Lower lobe of right lung (tissue), 2 donors: ENCODE measurements around the gene NECAB2. TPM values are rescaled to one million over a fixed set of nuclear protein-coding genes. Genes with fewer than 3 reads are reported as not detected.

Source experiments
- ATAC-seq, 2 donors: fragments of 200-7000 bp; cut with Tn5 transposase; one replicate each; pipeline ENCODE4 v1.9.1; 2020 to 2022; ENCODE audit warnings: mild to moderate bottlenecking in 2 of 2, moderate library complexity in 2 of 2
- DNase-seq: peaks from one replicate; pipeline ENCODE4 v3.0.0-alpha.2; 2020
- H3K27ac ChIP-seq: fragments of 200-600 bp; one replicate; pipeline ENCODE4 v1.8.0; 2022
- H3K27me3 ChIP-seq: fragments of 200-600 bp; one replicate; pipeline ENCODE4 v1.8.0; 2022; ENCODE audit warnings: low read depth
- H3K36me3 ChIP-seq: fragments of 200-600 bp; one replicate; pipeline ENCODE4 v1.8.0; 2022; ENCODE audit warnings: mild to moderate bottlenecking
- H3K4me1 ChIP-seq: fragments of 200-600 bp; one replicate; pipeline ENCODE4 v1.8.0; 2022
- H3K4me3 ChIP-seq: fragments of 200-600 bp; one replicate; pipeline ENCODE4 v1.8.0; 2022; ENCODE audit warnings: mild to moderate bottlenecking
- H3K9me3 ChIP-seq: fragments of 200-600 bp; one replicate; pipeline ENCODE4 v1.8.0; 2022
- intact Hi-C: fragments of 100-400 bp; cut with DNase I; formaldehyde crosslinking; loops from one replicate; pipeline ENCODE4 v1.11.0; 2022
- total RNA-seq: library from RNA; stranded (reverse); fragmentation: NEBNext Ultra II Directional; extraction: Animal tissue kit (Norgen Biotek cat#: 25700); gene quantifications from one replicate; pipeline ENCODE4 v1.2.1, GENCODE V29; 2021
- TF ChIP-seq, protein P1 (sequence below): fragments of 200-600 bp; IDR thresholded peaks from one replicate; pipeline ENCODE4 v1.8.0; 2022; ENCODE audit warnings: antibody characterized with exemption, mild to moderate bottlenecking
- donor health status: DM: no; HTN: yes; CAD: no; lungs with severe emphysema.

NECAB2 gene
- total RNA-seq, 1 donor from 2014 or later = 0.44 TPM

DNA sequence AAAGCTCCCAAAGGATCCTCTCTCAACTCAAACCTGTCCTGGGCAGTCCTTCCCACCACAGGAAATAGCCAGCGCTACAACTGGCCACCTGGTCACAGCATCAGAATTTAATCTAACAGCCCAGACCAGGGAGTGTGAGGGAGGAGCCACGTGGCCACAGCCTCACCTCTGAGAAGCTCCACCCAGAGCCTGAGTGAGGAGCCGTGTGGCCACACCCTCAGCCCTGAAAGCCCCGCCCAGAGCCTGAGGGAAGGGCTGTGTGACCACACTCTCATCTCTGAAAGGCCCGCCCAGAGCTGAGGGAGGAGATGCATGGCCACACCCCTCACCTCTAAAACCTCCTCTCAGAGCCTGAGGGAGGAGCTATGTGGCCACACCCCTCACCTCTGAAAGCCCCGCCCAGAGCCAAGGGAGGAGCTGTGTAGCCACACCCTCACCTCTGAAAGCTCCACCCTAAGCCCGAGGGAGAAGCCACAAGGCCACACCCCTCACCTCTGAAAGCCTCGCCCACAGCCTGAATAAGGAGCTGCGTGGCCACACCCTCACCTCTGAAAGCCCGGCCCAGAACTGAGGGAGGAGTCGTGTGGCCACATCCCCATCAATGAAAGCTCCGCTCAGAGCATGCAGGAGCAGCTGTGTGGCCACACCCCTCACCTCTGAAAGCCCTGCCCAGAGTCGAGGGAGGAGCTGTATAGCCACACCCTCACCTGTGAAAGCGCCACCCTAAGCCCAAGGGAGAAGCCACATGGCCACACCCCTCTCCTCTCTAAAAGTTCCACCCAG, 45.9 kb downstream of the NECAB2 start:
- peak; percentile 87 for DNase-seq

DNA sequence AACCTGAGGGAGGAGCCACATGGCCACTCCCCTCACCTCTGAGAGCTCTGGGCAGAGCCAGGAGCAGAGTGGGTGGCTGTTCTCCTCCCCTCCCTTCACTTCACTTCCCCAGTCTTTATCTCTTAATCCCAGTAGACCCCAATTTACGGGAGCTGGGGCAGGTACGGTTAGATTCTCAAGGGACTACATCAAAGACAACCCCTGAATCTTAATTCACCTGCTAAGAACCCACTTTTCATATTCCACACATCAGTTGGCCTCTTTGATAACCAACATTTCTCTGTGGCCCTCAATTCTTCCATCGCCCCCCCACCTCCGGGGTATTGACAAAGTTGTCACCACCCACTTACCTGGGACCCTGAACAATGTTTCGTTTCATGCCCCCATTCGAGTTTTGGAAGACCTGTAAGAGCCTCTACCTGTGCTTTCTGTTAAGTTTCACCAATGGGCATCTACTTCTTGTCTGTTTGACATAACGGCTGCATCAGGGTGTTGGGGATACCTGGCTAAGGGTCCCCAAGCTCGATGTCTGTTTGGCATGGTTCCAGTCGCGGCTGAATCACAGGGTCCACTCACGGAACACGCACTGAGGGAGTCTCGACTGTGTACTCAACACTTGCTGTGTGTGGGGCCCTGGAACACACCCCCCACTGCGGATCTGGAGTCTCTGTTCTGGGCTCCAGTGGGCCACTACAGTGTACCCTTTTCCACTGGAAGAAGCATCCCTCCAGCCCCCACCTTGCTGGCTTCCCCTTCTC, 46.7 kb downstream of the NECAB2 start:
- Histone ChIP-seq H3K27me3 (no peaks in the 10 kb centered on the region), H3K9me3 (no peaks in the 10 kb centered on the region), H3K4me1 (no peaks in the 10 kb centered on the region), H3K27ac (no peak overlapping the region), H3K36me3 (no peaks in the 10 kb centered on the region), H3K4me3 (no peak overlapping the region)
- no peak for ATAC-seq
- intact Hi-C loops = no loop called here
- no peak for DNase-seq
- TF ChIP-seq, protein P1, sequence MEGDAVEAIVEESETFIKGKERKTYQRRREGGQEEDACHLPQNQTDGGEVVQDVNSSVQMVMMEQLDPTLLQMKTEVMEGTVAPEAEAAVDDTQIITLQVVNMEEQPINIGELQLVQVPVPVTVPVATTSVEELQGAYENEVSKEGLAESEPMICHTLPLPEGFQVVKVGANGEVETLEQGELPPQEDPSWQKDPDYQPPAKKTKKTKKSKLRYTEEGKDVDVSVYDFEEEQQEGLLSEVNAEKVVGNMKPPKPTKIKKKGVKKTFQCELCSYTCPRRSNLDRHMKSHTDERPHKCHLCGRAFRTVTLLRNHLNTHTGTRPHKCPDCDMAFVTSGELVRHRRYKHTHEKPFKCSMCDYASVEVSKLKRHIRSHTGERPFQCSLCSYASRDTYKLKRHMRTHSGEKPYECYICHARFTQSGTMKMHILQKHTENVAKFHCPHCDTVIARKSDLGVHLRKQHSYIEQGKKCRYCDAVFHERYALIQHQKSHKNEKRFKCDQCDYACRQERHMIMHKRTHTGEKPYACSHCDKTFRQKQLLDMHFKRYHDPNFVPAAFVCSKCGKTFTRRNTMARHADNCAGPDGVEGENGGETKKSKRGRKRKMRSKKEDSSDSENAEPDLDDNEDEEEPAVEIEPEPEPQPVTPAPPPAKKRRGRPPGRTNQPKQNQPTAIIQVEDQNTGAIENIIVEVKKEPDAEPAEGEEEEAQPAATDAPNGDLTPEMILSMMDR = no peak

More for the DNA sequence above, 45.9 kb downstream of the NECAB2 start:
- no peaks in the 10 kb centered on the region for H3K36me3 ChIP-seq
- H3K9me3 ChIP-seq = no peaks in the 10 kb centered on the region
- intact Hi-C loops = no loop called here
- no peaks in the 10 kb centered on the region for H3K27me3 ChIP-seq
- H3K27ac ChIP-seq = no peak overlapping the region
- H3K4me1 ChIP-seq = no peaks in the 10 kb centered on the region
- ATAC-seq = peak; percentile 91 to 92
- no peak overlapping the region for H3K4me3 ChIP-seq
- TF ChIP-seq, protein P1 = no peak

DNA sequence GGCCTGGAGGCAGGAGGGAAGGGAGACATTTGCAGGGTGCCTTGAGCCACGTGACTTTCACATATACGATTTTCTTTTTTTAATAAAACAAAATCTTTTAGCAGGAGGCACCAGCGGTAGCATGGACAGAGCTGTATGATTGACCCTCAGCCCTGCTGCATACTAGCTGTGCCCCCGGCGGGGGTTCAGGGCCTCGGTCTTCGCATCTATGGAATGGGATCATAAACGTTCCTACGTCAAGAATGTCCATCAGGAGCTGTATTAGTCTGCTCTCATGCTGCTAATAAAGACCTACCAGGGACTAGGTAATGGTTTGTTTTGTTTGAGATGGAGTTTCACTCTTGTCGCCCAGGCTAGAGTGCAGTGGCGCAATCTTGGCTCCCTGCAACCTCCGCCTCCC, 47.4 kb downstream of the NECAB2 start:
- H3K4me1 ChIP-seq = no peaks in the 10 kb centered on the region
- TF ChIP-seq, protein P1 = no peak
- ATAC-seq = no peak
- H3K27ac ChIP-seq = no peak overlapping the region
- H3K9me3 ChIP-seq = no peaks in the 10 kb centered on the region
- DNase-seq = no peak
- no peak overlapping the region for H3K4me3 ChIP-seq
- intact Hi-C loops = no loop called here
- no peaks in the 10 kb centered on the region for H3K36me3 ChIP-seq
- no peaks in the 10 kb centered on the region for H3K27me3 ChIP-seq

DNA sequence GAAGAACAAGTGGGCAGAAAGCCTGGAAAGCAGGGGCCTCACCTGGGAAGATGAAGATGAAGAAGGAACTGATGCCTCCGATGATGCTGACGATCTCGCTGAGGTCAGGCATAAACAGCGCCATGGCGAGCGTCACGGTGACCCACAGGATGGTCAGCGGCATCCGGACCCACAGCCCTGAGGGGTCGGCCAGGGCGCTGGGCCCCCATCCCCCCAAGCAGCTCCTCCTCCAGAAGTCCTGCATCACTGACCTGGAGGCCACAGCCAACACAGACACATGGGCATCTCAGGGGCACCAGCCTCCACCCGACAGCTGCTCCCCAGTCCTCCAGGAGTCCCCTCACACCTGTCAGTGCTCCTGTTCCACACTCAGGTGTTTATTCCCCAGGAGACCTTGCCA, 48.4 kb downstream of the NECAB2 start:
- ATAC-seq = no peak
- no peak overlapping the region for H3K4me3 ChIP-seq
- DNase-seq = no peak
- no peaks in the 10 kb centered on the region for H3K36me3 ChIP-seq
- H3K27me3 ChIP-seq = no peaks in the 10 kb centered on the region
- intact Hi-C loops = no loop called here
- H3K4me1 ChIP-seq = no peaks in the 10 kb centered on the region
- H3K27ac ChIP-seq = no peak overlapping the region
- peaks cover 5% of the 10 kb centered on the region for H3K9me3 ChIP-seq
- TF ChIP-seq, protein P1 = no peak

DNA sequence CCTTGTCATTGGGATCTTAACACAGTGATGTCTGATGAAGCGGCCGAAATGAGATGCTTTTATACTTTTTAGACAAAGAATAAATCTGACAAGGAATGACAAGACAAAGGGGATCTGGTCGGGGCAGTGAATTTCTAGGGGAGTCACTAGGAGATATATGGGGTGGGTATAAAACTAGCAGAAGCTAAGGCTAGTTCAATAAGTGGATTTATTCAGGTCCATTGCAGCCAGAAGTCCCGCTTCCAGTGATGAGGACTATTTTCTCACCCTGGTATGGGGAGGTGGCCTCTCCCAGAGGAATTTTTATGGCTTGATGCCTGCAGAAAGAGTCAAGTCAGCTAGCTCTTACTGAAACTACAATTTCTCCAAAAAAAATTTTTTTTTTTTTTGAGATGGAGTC, 50.7 kb downstream of the NECAB2 start:
- Histone ChIP-seq H3K4me3 (no peak overlapping the region), H3K27me3 (peaks cover 6% of the 10 kb centered on the region), H3K27ac (no peak overlapping the region), H3K4me1 (no peaks in the 10 kb centered on the region), H3K36me3 (no peaks in the 10 kb centered on the region), H3K9me3 (peaks cover 9% of the 10 kb centered on the region)
- ATAC-seq = no peak
- TF ChIP-seq, protein P1 = no peak
- DNase-seq = no peak
- intact Hi-C loops = no loop called here
